ENCODE results near the gene CNTN1.
"Not testable (repeated sequence)": the region's sequence is repeated elsewhere in the genome, so short reads cannot be mapped to it uniquely, and the experiment has no call there.

CNTN1 gene

GRCh38 chr12:40711121-40711520, 18.9 kb downstream of the CNTN1 start:
- no peak for DNase-seq

- DNase-seq: no peak
Measured at GRCh38 chr12:40714636-40715035, 22.4 kb downstream of the CNTN1 start.

- DNase-seq: no peak
Measured at GRCh38 chr12:40716037-40716436, 23.8 kb downstream of the CNTN1 start.

GRCh38 chr12:40717576-40717975, 25.3 kb downstream of the CNTN1 start:
- DNase-seq: no peak

GRCh38 chr12:40718878-40719372, 26.7 kb downstream of the CNTN1 start:
- no peak for DNase-seq

- DNase-seq: no peak
Measured at GRCh38 chr12:40723001-40723400, 30.8 kb downstream of the CNTN1 start.

- DNase-seq: no peak
Measured at GRCh38 chr12:40726366-40726765, 34.1 kb downstream of the CNTN1 start.

- no peak for DNase-seq
Measured at GRCh38 chr12:40727774-40728483, 35.7 kb downstream of the CNTN1 start.

GRCh38 chr12:40730281-40730680, 38.0 kb downstream of the CNTN1 start:
- DNase-seq: no peak

- no peak for DNase-seq
Measured at GRCh38 chr12:40733871-40734270, 41.6 kb downstream of the CNTN1 start.

GRCh38 chr12:40734276-40734675, 42.0 kb downstream of the CNTN1 start:
- DNase-seq: no peak

GRCh38 chr12:40735551-40736230, 43.5 kb downstream of the CNTN1 start:
- no peak for DNase-seq

- DNase-seq: not testable (repeated sequence)
Measured at GRCh38 chr12:40737416-40737815, 45.2 kb downstream of the CNTN1 start.

GRCh38 chr12:40738856-40739255, 46.6 kb downstream of the CNTN1 start:
- DNase-seq: no peak

- no peak for DNase-seq
Measured at GRCh38 chr12:40742041-40742440, 49.8 kb downstream of the CNTN1 start.

GRCh38 chr12:40745386-40745785, 53.1 kb downstream of the CNTN1 start:
- no peak for DNase-seq

GRCh38 chr12:40749863-40750262, 57.6 kb downstream of the CNTN1 start:
- DNase-seq: no peak

GRCh38 chr12:40752011-40752410, 59.8 kb downstream of the CNTN1 start:
- DNase-seq: no peak

- no peak for DNase-seq
Measured at GRCh38 chr12:40760821-40761220, 68.6 kb downstream of the CNTN1 start.

GRCh38 chr12:40762072-40762471, 69.8 kb downstream of the CNTN1 start:
- DNase-seq: no peak

- DNase-seq: no peak
Measured at GRCh38 chr12:40768125-40768864, 76.1 kb downstream of the CNTN1 start.

- DNase-seq: no peak
Measured at GRCh38 chr12:40769846-40770245, 77.6 kb downstream of the CNTN1 start.

GRCh38 chr12:40770781-40771180, 78.5 kb downstream of the CNTN1 start:
- DNase-seq: no peak

- DNase-seq: no peak
Measured at GRCh38 chr12:40775661-40776060, 83.4 kb downstream of the CNTN1 start.

Measured in CD4-positive, alpha-beta T cell treated with Interferon gamma for 1 hour (primary cell).